Prostate gland (tissue), 2 donors: ENCODE data around the gene C6orf89. TPM values are rescaled to one million over a fixed set of nuclear protein-coding genes. Genes with fewer than 3 reads are reported as not detected.

ENCODE experiments used
- DNase-seq: peaks from one replicate; pipeline ENCODE4 v3.0.0-alpha.2; 2019; ENCODE audit warnings: low spot score
- H3K27ac ChIP-seq, 2 donors: fragments of 200-600 bp; sonication (generic); 2 replicates each; pipeline ENCODE4 v1.5.1; 2017 to 2019
- H3K27me3 ChIP-seq: fragments of 200-600 bp; sonication (generic); replicated peaks from 2 replicates; pipeline ENCODE4 v1.5.1; 2019; ENCODE audit not compliant: insufficient read depth
- H3K36me3 ChIP-seq, 2 donors: fragments of 200-600 bp; sonication (generic); 1 replicate in 1 of 2; 2 replicates in 1 of 2; pipeline versions ENCODE4 v1.5.1 to v1.8.1; 2017 to 2019
- H3K4me1 ChIP-seq: fragments of 200-600 bp; sonication (generic); replicated peaks from 2 replicates; pipeline ENCODE4 v1.5.1; 2019
- H3K4me3 ChIP-seq, 2 donors: fragments of 200-600 bp; sonication (generic); 2 replicates each; pipeline ENCODE4 v1.5.1; 2017 to 2019
- H3K9me3 ChIP-seq: fragments of 200-600 bp; sonication (generic); 2 replicates; pipeline ENCODE4 v1.5.1; 2017
- CTCF ChIP-seq, 4 experiments: fragments of 200-600 bp in 2 of 4; fragments of 450-650 bp in 2 of 4; sonication (generic) in 2 of 4; IDR thresholded peaks; 1 replicate in 3 of 4; 2 replicates in 1 of 4; pipeline ENCODE4 v1.5.1; 2016 to 2019; ENCODE audit warnings: antibody characterized with exemption in 4 of 4, mild to moderate bottlenecking in 2 of 4, moderate library complexity in 2 of 4
- POLR2A ChIP-seq: fragments of 450-650 bp; IDR thresholded peaks from one replicate; pipeline ENCODE4 v1.6.1; 2016; ENCODE audit warnings: antibody characterized with exemption, mild to moderate bottlenecking
- POLR2AphosphoS5 ChIP-seq: sonication (generic); formaldehyde crosslinking; IDR thresholded peaks from one replicate; pipeline ENCODE4 v1.6.1; 2017; ENCODE audit warnings: antibody characterized with exemption
- WGBS: methylation state at CpG from one replicate; pipeline ENCODE4 v1.1.5; 2018; 5-methylcytosine and 5-hydroxymethylcytosine counted together
- intact Hi-C: fragments of 100-400 bp; cut with DNase I; formaldehyde crosslinking; loops from one replicate; pipeline ENCODE4 v1.14.2; 2022
- total RNA-seq, 2 donors: library from RNA; depleted of rRNA; stranded (reverse); fragments of >200 nt; gene quantifications; one replicate each; pipeline ENCODE4 v1.1.0, GENCODE V29; 2016

C6orf89 gene
- total RNA-seq, 2 donors from 2014 or later: 54.9 to 96.9 TPM

- Histone ChIP-seq H3K27me3 (no peaks in the 10 kb centered on the region), H3K4me1 (no peaks in the 10 kb centered on the region), H3K9me3 (no peaks in the 10 kb centered on the region), H3K27ac (no peak overlapping the region), H3K36me3 (peaks cover 0 to 10% of the 10 kb centered on the region in 2 donors), H3K4me3 (no peak overlapping the region)
- TF ChIP-seq POLR2A: no peak
- no peak for TF ChIP-seq CTCF (IDR thresholded peaks at IDR 0.05)
- no peak for TF ChIP-seq POLR2AphosphoS5
- no peak for DNase-seq
- WGBS: 44% methylated on average over 11 of the region's 11 CpGs
- intact Hi-C loops: no loop called here
Observed at GRCh38 chr6:36963451-36964290, 77.9 kb downstream of the C6orf89 start.

GRCh38 chr6:36964349-36964748 is 78.6 kb downstream of the C6orf89 start:
- intact Hi-C loops: no loop called here
- H3K4me1 ChIP-seq: no peaks in the 10 kb centered on the region
- H3K9me3 ChIP-seq: no peaks in the 10 kb centered on the region
- 79% methylated on average over 6 of the region's 6 CpGs for whole genome bisulfite sequencing
- H3K4me3 ChIP-seq: no peak overlapping the region
- no peak overlapping the region for H3K27ac ChIP-seq
- H3K36me3 ChIP-seq: peaks cover 0 to 16% of the 10 kb centered on the region in 2 donors
- TF ChIP-seq POLR2AphosphoS5: no peak
- TF ChIP-seq CTCF (IDR thresholded peaks at IDR 0.05): no peak
- no peak for TF ChIP-seq POLR2A
- H3K27me3 ChIP-seq: no peaks in the 10 kb centered on the region
- no peak for DNase-seq

GRCh38 chr6:36964908-36965307 is 79.2 kb downstream of the C6orf89 start:
- 84% methylated on average over 4 of the region's 4 CpGs for WGBS
- no peaks in the 10 kb centered on the region for H3K27me3 ChIP-seq
- no peak overlapping the region for H3K27ac ChIP-seq
- H3K36me3 ChIP-seq: peaks cover under 1 to 22% of the 10 kb centered on the region in 2 donors
- no peak for DNase-seq
- TF ChIP-seq POLR2AphosphoS5 (no peak), CTCF (IDR thresholded peaks at IDR 0.05) (no peak), POLR2A (no peak)
- intact Hi-C loops: no loop called here
- no peak overlapping the region for H3K4me3 ChIP-seq
- no peaks in the 10 kb centered on the region for H3K4me1 ChIP-seq
- H3K9me3 ChIP-seq: no peaks in the 10 kb centered on the region

- no peak overlapping the region for H3K4me3 ChIP-seq
- H3K27ac ChIP-seq: no peak overlapping the region
- TF ChIP-seq POLR2AphosphoS5 (no peak), CTCF (IDR thresholded peaks at IDR 0.05) (no peak), POLR2A (no peak)
- no peaks in the 10 kb centered on the region for H3K4me1 ChIP-seq
- WGBS: 65% methylated on average over 3 of the region's 3 CpGs
- H3K36me3 ChIP-seq: peaks cover 19 to 27% of the 10 kb centered on the region in 2 donors
- DNase-seq: no peak
- no peaks in the 10 kb centered on the region for H3K27me3 ChIP-seq
- no peaks in the 10 kb centered on the region for H3K9me3 ChIP-seq
- intact Hi-C loops: no loop called here
Observed at GRCh38 chr6:36967301-36967700, 81.5 kb downstream of the C6orf89 start.

- Histone ChIP-seq H3K36me3 (peaks cover 20 to 27% of the 10 kb centered on the region in 2 donors), H3K27ac (no peak overlapping the region), H3K27me3 (no peaks in the 10 kb centered on the region), H3K4me3 (no peak overlapping the region), H3K9me3 (no peaks in the 10 kb centered on the region), H3K4me1 (no peaks in the 10 kb centered on the region)
- TF ChIP-seq POLR2AphosphoS5 (no peak), POLR2A (no peak), CTCF (IDR thresholded peaks at IDR 0.05) (no peak)
- WGBS: 84% methylated on average over 4 of the region's 4 CpGs
- intact Hi-C loops: no loop called here
- no peak for DNase-seq
Observed at GRCh38 chr6:36967757-36968156, 82.0 kb downstream of the C6orf89 start.
